CMK (cell line): ENCODE measurements around the gene ENPEP.

Source experiments
- DNase-seq: peaks from one replicate; pipeline ENCODE4 v3.0.0-alpha.2; 2010; ENCODE audit warnings: low read depth

Gene ENPEP

GRCh38 chr4:110602061-110602460, 126.1 kb downstream of the ENPEP start:
- DNase-seq: no peak

- no peak for DNase-seq
These were observed 129.1 kb downstream of the ENPEP start for GRCh38 chr4:110605077-110605476.

- no peak for DNase-seq
These were observed 133.2 kb downstream of the ENPEP start for GRCh38 chr4:110609044-110609750.

GRCh38 chr4:110610620-110610939, 134.6 kb downstream of the ENPEP start:
- DNase-seq: no peak

GRCh38 chr4:110610940-110611831, 135.2 kb downstream of the ENPEP start:
- no peak for DNase-seq

GRCh38 chr4:110611968-110612447, 136.1 kb downstream of the ENPEP start:
- DNase-seq: no peak

- DNase-seq: no peak
These were observed 136.8 kb downstream of the ENPEP start for GRCh38 chr4:110612631-110613269.

GRCh38 chr4:110613745-110614144, 137.8 kb downstream of the ENPEP start:
- DNase-seq: no peak

- DNase-seq: no peak
These were observed 138.4 kb downstream of the ENPEP start for GRCh38 chr4:110614173-110614963.
